Muscle layer of duodenum (tissue), 2 donors: ENCODE data around the gene SETX.

Experiments used
- H3K27ac ChIP-seq: one replicate; pipeline ENCODE4 v1.7.0; 2013; ENCODE audit warnings: mild to moderate bottlenecking, low read length
- H3K27me3 ChIP-seq: one replicate; pipeline ENCODE4 v1.7.0; 2013; ENCODE audit warnings: low read depth, mild to moderate bottlenecking, control low read depth, low read length
- H3K36me3 ChIP-seq, 2 donors: one replicate each; pipeline ENCODE4 v1.7.0; 2013; ENCODE audit warnings: low read length in 2 of 2, control low read depth in 1 of 2, mild to moderate bottlenecking in 1 of 2; ENCODE audit not compliant: insufficient read depth in 2 of 2, control insufficient read depth in 1 of 2
- H3K4me1 ChIP-seq, 2 donors: one replicate each; pipeline ENCODE4 v1.7.0; 2013; ENCODE audit warnings: low read length in 2 of 2, mild to moderate bottlenecking in 2 of 2, control low read depth in 1 of 2, moderate library complexity in 1 of 2; ENCODE audit not compliant: insufficient read depth in 2 of 2, control insufficient read depth in 1 of 2
- H3K4me3 ChIP-seq, 2 donors: one replicate each; pipeline ENCODE4 v1.7.0; 2013; ENCODE audit warnings: low read length in 2 of 2, low read depth in 1 of 2, mild to moderate bottlenecking in 1 of 2
- H3K9me3 ChIP-seq, 2 donors: one replicate each; pipeline ENCODE4 v1.7.0; 2013; ENCODE audit warnings: low read length in 2 of 2, control low read depth in 1 of 2, mild to moderate bottlenecking in 1 of 2; ENCODE audit not compliant: control insufficient read depth in 1 of 2
- donor health status: healthy.

The SETX gene, protein sequence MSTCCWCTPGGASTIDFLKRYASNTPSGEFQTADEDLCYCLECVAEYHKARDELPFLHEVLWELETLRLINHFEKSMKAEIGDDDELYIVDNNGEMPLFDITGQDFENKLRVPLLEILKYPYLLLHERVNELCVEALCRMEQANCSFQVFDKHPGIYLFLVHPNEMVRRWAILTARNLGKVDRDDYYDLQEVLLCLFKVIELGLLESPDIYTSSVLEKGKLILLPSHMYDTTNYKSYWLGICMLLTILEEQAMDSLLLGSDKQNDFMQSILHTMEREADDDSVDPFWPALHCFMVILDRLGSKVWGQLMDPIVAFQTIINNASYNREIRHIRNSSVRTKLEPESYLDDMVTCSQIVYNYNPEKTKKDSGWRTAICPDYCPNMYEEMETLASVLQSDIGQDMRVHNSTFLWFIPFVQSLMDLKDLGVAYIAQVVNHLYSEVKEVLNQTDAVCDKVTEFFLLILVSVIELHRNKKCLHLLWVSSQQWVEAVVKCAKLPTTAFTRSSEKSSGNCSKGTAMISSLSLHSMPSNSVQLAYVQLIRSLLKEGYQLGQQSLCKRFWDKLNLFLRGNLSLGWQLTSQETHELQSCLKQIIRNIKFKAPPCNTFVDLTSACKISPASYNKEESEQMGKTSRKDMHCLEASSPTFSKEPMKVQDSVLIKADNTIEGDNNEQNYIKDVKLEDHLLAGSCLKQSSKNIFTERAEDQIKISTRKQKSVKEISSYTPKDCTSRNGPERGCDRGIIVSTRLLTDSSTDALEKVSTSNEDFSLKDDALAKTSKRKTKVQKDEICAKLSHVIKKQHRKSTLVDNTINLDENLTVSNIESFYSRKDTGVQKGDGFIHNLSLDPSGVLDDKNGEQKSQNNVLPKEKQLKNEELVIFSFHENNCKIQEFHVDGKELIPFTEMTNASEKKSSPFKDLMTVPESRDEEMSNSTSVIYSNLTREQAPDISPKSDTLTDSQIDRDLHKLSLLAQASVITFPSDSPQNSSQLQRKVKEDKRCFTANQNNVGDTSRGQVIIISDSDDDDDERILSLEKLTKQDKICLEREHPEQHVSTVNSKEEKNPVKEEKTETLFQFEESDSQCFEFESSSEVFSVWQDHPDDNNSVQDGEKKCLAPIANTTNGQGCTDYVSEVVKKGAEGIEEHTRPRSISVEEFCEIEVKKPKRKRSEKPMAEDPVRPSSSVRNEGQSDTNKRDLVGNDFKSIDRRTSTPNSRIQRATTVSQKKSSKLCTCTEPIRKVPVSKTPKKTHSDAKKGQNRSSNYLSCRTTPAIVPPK (N-terminal part only)

DNA sequence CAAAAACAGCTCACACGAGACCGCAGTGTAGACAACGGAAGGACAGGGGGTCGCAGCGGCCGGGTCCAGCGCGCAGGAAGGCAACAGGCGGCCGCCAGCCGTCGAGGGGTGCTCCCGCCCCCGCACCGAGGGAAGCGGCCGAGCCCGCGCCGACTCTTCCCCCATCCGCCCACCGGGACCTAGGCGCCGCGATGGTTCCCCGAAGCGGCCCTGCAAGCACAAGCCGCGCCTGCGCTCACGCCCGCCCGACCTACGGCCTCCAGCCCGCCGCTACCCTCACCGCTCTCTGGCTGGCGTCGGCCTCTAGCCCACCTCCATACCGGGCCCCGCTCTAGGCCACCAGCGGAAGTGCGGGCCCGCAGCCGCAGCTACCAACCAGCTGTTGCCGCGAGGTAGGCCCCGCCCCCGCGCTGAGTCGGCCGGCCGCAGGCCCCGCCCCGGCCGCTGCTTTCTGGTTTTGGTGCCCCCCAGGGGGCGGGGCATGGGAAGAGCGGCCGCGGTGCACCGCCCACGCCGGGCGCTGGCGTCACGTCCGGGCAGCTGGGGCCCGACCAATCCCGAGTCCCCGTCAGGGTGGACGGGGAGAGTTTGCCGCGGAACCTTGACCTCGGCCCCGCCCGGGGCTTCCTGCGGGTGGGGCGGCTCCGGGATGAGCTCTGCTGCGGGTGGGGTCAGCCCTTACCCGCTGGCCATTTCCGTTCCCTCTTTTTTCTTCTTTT, at the start of gene SETX:
SETX (minus strand) TSS at position 350 of the 719 bp plus-strand sequence. CDS start 5,558 bp downstream, outside the sequence.
- peak within 1 kb of the TSS; percentile 88 for H3K27ac ChIP-seq

DNA sequence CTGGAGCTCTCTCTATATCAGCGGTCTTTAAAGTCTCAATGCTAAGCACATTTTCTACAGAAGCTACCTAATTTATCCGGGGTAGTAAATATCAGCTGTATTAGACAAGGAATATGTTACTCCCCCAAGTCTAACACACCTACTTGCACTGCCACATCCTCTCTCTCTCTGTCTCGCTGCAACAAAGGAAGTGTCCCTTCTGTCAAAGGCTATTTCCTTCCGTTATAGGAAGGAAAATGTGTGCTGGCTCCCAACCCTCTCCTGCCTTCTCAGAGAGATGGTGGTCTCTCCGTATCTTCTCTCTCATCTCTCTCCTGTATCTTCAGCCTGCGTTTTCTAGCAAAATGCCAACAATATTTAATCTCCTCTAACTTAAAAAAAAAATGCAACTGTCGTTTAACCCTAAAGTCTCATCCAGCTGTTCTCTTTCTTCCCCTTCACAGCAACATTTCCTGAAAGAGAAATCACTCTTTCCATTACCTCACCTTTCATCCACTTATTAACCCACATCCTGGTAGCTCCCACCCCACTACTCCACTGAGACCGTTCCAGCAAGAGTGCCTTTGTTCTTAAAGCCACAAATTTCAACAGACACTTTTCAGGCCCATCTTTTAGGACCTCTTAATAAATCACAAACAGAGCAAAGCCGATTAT, 49.6 kb upstream of the SETX start:
- no peak overlapping the region for H3K4me3 ChIP-seq
- peaks cover 0 to 10% of the 10 kb centered on the region in 2 donors for H3K4me1 ChIP-seq
- peaks cover 16 to 30% of the 10 kb centered on the region in 2 donors for H3K36me3 ChIP-seq
- H3K27ac ChIP-seq, result no peak overlapping the region
- H3K9me3 ChIP-seq, result no peaks in the 10 kb centered on the region
- H3K27me3 ChIP-seq, result peaks cover under 1% of the 10 kb centered on the region

More for the DNA sequence above, at the start of gene SETX:
- H3K27me3 ChIP-seq, result no peaks in the 10 kb centered on the region
- H3K4me3 ChIP-seq, result peak within 1 kb of the TSS; percentile 81 to 90
- H3K36me3 ChIP-seq, result peaks cover 20 to 22% of the 10 kb centered on the region in 2 donors
- H3K9me3 ChIP-seq, result no peaks in the 10 kb centered on the region
- peaks cover 14 to 35% of the 10 kb centered on the region in 2 donors for H3K4me1 ChIP-seq

DNA sequence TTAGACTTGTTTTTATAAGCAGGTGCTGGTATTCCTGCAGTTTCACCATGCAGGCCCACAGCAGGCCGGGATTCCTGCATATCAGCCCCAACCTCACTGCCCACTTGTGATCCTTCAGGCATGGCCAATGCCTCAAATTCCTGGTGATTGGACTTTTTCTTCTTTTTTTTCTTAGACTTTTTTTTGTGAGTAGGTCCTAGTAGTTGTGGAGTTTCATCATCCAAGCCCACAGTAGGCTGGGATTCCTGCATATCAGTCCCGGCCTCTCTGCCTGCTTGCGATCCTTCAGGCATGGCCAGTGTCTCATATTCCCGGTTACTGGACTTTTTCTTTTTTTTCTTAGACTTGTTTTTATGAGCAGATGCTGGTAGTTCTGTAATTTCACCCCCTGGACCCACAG, 47.0 kb upstream of the SETX start:
- no peak overlapping the region for H3K4me3 ChIP-seq
- no peaks in the 10 kb centered on the region for H3K9me3 ChIP-seq
- H3K27me3 ChIP-seq, result no peaks in the 10 kb centered on the region
- H3K36me3 ChIP-seq, result peaks cover 28 to 53% of the 10 kb centered on the region in 2 donors
- H3K4me1 ChIP-seq, result peaks cover 0 to 10% of the 10 kb centered on the region in 2 donors
- no peak overlapping the region for H3K27ac ChIP-seq

DNA sequence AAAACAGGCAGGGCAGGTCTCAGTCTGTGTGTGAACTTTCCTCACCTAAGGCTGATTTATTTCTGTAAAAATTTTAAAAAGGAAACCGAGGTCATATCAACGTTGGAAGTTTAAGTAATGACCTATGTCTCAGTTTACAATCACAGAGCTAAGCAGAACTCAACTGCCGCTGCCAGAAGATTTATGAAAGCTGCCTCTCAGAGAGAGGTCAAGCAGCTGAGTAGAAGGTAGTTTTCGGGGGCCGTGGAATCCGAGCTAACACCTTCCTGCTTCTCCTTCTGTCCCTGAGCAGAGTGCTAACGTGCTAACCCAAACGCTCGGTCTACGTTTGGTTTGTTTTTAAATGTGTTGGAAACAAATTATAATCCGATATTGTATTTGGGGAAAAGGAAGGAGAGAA, 40.8 kb upstream of the SETX start:
- Histone ChIP-seq H3K9me3 (no peaks in the 10 kb centered on the region), H3K4me1 (no peaks in the 10 kb centered on the region), H3K4me3 (no peak overlapping the region), H3K27me3 (no peaks in the 10 kb centered on the region), H3K36me3 (peaks cover 60 to 75% of the 10 kb centered on the region in 2 donors), H3K27ac (no peak overlapping the region)

DNA sequence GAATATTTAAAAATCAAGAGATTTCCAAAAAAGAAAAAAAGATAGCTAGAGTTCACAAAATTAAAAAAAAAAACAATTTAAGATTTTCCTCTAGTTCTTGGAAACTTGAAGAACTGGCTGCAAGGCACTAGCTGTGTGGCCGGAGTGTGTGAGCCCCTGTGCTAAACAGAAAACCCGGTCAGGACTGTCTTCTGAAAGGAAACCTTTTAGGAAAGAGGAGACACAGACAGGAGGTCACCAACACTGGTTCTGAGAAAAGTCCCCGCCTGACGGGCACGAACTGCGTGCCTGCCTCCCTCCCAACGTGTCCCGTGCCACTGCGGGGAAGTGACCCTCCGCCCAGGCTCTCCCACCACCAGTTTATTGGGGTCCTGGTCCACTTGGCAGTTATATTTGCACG, 36.7 kb upstream of the SETX start:
- no peak overlapping the region for H3K4me3 ChIP-seq
- no peaks in the 10 kb centered on the region for H3K4me1 ChIP-seq
- no peaks in the 10 kb centered on the region for H3K9me3 ChIP-seq
- H3K27ac ChIP-seq, result no peak overlapping the region
- no peaks in the 10 kb centered on the region for H3K27me3 ChIP-seq
- H3K36me3 ChIP-seq, result peaks cover 65 to 82% of the 10 kb centered on the region in 2 donors

DNA sequence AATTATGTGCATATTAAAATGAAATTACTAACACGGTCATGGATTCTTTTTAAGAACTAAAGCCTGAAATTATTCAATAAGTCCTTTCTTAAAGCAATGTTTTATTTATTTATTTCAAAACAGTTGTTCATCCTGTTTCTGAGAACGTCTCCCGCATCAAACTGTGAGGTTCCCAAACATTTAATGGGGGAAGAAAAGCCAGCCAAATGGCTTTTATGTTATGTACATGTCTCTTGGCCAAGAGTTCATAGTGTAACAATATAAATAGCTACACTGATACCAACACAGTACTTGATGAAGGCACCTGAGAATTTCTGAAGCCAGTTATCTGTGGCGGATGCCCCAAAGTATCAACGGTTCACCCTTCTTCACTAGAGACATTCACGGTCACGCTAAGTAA, 36.2 kb upstream of the SETX start:
- H3K36me3 ChIP-seq, result peaks cover 65 to 82% of the 10 kb centered on the region in 2 donors
- no peaks in the 10 kb centered on the region for H3K27me3 ChIP-seq
- no peaks in the 10 kb centered on the region for H3K9me3 ChIP-seq
- no peak overlapping the region for H3K4me3 ChIP-seq
- H3K27ac ChIP-seq, result no peak overlapping the region
- H3K4me1 ChIP-seq, result no peaks in the 10 kb centered on the region

DNA sequence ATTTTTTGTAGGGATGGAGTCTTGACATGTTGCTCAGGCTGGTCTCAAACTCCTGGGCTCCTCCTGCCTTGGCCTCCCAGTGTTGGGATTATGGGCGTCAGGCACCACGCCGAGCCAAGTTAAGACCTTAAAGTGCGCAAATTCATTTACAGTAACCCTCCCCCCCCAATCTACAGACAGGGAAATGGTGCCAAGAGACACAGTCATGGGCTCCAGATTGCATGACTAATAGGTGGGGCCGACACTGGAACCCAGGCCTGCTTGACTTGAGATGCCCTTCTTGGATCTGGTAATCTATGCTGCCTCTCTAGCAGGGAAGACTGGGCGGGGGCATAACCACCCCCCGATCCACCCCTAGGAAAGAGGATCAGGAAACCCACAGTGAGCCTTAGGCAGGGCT, 32.3 kb upstream of the SETX start:
- Histone ChIP-seq H3K4me1 (no peaks in the 10 kb centered on the region), H3K27ac (no peak overlapping the region), H3K9me3 (no peaks in the 10 kb centered on the region), H3K4me3 (no peak overlapping the region), H3K27me3 (no peaks in the 10 kb centered on the region), H3K36me3 (peaks cover 64 to 89% of the 10 kb centered on the region in 2 donors)

DNA sequence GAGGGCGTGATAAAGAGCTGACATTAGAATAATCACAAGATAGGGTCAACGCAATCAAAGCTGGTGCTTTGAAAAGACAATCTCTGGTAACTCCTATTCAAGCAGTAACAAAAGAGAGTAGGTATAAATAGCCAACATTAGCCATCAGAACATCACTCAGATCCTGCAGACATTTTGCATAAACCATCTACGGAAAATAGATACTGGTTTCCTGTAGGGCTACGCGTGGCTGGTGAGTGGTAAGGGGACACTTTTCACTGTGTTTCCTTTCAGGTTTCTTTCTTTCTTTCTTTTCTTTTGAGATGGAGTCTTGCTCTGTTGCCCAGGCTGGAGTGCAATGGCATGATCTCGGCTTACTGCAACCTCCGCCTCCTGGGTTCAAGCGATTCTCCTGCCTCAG, 29.6 kb upstream of the SETX start:
- Histone ChIP-seq H3K27me3 (no peaks in the 10 kb centered on the region), H3K36me3 (peaks cover 45 to 76% of the 10 kb centered on the region in 2 donors), H3K4me1 (no peaks in the 10 kb centered on the region), H3K9me3 (no peaks in the 10 kb centered on the region), H3K27ac (no peak overlapping the region), H3K4me3 (no peak overlapping the region)

DNA sequence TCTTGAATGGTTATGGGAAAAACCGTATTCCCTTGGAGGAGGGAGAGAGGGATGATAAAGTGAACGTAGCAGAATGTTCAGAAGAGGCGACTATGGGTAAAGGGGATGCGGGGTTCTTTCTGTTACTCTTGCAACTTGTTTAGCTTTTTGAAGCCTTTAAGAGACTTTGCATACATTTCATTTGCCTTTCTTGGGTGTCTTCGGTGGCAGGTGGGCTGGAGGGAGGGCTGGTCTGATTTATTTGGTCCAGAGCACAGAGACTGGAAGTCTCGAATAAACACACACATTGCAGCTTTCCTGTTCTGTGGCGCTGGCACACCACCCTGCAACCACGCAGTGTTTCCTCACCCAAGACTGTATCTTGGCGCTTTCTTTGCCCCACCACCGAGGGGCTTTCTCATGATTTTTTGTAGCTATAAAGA, 28.7 kb upstream of the SETX start:
- Histone ChIP-seq H3K27ac (no peak overlapping the region), H3K27me3 (no peaks in the 10 kb centered on the region), H3K4me3 (no peak overlapping the region), H3K4me1 (no peaks in the 10 kb centered on the region), H3K9me3 (no peaks in the 10 kb centered on the region), H3K36me3 (peaks cover 48 to 72% of the 10 kb centered on the region in 2 donors)

DNA sequence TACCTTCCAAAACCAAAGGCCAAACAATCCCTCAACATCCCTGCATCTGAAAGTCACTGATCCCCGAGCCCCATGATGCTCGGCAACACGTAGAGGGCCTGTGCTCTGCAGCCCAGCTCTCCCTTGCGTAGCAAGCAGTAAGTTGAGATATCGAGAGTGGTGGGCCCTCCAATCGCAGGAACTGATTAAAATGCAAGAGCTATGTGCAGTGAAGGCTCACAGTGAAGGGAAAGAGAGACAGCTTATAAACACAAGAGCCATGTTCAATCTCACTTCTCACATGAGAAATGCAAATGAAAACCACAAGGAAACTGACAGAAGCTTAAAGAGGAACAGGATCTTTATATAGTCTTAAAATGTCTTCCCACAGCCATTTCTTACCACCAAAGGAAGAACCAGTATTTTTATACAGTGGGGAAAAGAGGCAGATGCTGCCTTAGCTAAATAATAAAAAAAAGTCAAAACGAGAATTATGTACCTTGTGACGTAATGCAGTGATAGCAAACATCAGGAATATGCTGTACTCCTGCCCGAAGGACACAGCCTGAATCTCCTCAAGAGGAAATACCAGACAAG, 27.3 kb upstream of the SETX start:
- Histone ChIP-seq H3K4me3 (no peak overlapping the region), H3K4me1 (no peaks in the 10 kb centered on the region), H3K27ac (no peak overlapping the region), H3K27me3 (no peaks in the 10 kb centered on the region), H3K9me3 (no peaks in the 10 kb centered on the region), H3K36me3 (peaks cover 41 to 72% of the 10 kb centered on the region in 2 donors)
